CD4-positive, alpha-beta T cell treated with Interleukin-6 at 100 ng/mL for 8 hours (primary cell): ENCODE data around the gene SLC9A3.

Experiments used
- DNase-seq: peaks from one replicate; pipeline ENCODE4 v3.0.0-alpha.2; 2020; ENCODE audit warnings: mixed read lengths, low spot score

The SLC9A3 gene

DNA sequence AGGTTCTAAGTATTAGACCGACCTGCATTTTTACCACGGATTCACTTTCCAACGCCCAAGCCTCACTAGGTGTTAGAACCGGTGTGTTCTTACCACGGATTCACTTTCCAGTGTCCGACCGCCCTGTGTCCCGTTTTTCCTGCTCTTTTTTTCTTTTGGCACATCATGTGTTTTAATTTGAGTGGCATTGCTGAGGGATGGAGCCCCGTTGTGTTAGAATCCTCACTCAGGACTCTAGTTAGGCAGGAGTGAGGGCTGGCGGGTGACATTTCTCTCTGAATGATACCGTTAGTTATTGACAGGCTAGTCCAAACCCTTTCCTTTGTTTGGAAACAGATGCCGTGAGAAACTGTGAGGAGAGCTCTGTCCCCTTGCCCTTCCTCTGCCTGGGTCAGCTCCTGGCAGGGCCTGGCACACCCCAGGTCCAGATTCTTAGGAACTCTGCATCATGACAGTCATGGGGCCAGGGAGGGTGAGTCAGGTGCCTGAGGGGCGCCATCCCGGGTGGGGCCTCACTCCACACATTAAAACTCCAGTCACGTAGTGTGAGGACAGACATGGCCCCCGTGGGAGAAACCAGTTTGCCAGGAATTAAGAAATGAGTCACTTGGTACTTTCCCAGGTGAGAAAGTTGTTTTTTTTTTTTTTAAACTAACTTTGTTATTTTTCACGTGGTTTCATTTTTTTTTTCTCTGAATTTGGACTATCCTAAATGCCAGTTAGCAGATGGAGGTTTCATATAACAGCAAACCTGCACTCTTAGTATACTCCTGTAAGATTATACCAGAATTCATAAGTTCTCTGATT lies 65.5 kb downstream of the SLC9A3 start:
- peak; percentile 25 for DNase-seq

DNA sequence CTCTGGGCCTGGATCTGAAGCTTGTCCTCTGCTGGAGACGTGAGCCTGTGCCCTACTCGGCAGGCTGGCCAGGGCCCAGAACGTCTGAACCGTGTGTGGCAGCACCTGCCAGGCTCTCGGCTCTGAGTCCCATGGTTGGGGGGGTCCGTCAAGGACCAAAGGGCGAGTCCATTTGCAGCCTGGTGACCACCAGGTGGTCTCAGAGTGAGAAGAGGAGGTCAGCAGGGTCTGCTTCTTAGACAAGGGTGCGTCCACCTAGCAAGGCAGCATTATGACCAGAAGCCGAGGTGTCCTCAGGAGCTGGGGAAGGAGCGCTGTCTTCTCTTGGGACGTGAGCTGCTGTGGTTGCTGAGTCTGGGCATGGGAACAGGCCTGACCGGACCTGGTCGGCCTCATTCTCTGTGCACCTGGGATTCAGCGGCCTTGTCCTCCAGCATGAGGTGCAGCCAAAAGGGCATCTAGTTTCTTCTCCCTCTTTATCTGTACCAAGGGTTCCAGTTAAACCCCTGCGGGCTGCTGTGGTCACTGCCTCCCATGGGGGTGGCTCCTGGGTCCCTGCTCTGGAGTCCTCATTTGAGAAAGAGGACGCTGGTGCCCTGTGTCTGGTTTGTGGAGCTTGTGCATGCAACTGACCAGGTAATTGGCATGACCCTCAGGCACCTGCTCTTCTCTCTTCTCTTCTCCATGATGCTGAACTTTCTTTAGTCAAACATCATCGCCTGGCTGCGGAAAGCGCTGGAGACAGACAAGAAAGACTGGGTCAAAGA lies 66.9 kb downstream of the SLC9A3 start:
- DNase-seq = no peak

DNA sequence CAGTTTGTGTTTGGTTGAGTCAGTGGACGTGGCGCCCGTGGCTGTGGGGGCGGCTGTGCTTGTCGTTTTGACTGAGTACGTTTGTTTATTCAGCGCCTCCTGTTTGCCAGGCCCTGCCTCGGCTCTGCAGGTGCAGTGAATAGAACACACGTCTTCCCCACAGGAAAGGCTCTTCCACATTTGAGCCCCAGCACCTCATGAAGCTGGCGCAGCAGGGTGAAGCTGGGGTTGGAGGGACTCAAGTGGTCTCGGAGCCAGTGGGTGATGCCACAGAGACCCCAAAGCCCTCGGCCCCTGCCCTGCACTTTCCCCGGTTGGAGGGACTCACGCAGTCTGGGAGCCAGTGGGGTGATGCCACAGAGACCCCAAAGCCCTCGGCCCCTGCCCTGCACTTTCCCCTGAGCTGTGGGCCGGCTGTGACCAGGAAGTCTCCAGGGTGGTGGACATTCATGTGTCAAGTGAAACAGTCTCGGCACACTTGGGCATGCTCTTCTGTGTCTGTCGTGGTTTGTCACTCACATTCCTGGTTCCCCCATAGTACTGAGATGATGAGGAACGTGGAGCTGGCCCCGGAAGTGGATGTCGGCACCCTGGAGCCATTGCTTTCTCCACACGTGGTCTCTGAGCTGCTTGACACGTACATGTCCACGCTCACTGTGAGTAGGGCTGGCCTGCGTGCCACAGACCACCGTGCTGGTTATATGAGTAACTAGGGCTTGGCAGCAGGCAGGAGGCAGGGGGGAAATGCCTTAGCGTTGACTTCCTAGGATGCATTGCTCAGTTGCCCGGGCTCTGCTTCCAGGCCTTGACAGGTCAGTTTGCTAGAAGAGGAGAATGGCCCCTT lies 67.7 kb downstream of the SLC9A3 start:
- DNase-seq = no peak

DNA sequence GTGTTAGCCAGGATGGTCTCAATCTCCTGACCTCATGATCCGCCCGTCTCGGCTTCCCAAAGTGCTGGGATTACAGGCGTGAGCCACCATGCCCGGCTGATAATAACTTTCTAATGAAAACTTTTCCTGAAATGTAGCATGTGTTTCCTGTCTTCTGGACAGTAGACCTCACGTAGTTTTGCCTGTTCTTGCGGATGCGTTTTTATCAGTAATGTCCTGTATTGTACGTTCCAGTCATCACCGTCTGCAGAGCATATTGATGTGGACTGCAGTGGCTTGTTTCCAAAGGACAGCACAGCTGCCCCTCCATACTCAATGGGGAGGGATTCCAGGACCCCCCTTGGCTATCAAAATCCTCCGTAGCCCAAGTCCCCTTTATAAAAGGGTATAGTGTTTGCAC lies 68.4 kb downstream of the SLC9A3 start:
- DNase-seq = no peak

DNA sequence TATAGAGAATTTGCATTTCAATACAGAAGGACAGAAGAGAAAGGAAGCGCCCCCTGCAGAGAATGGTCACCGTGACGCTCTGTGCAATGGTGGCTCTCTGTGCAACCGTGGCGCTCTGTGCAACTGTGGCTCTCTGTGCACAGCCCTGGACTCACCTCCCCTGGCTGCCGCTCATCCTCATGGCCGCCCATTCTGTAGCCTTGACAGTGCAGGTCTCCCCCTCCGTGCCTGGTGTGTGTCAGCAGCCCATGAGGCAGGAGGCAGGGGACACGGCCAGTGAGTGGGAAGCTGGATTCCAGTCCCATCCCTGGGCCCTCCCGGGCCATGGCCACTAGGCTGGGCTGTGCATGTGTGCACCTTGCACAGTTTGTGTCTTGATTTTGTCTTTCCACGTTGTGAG lies 69.3 kb downstream of the SLC9A3 start:
- DNase-seq = no peak

DNA sequence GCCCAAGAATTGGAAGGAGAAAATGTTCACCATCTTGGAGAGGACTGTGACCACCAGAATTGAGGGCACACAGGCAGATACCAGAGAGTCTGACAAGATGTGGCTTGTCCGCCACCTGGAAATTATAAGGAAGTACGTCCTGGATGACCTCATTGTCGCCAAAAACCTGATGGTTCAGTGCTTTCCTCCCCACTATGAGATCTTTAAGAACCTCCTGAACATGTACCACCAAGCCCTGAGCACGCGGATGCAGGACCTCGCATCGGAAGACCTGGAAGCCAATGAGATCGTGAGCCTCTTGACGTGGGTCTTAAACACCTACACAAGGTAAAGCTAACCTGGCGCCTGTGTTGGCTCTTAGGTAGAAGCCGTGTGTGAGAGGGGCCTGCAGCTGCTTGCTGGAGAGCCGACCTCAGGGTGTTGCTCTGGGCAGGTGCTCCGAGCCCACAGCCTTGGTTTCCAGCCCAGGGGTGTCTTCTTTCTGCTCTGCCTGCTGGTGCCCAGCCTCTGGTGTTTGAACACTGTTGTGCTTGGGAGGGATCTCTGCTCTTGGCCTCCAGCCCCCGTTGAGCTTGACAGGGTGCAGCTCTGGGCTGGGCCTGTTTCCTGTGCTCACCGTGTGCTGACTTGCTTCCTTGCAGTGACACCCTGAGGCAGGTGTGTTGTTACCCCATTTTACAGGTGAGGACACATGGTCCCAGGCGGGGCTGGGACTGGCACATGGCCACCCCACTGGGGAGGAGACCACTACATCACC lies 70.3 kb downstream of the SLC9A3 start:
- DNase-seq = no peak

DNA sequence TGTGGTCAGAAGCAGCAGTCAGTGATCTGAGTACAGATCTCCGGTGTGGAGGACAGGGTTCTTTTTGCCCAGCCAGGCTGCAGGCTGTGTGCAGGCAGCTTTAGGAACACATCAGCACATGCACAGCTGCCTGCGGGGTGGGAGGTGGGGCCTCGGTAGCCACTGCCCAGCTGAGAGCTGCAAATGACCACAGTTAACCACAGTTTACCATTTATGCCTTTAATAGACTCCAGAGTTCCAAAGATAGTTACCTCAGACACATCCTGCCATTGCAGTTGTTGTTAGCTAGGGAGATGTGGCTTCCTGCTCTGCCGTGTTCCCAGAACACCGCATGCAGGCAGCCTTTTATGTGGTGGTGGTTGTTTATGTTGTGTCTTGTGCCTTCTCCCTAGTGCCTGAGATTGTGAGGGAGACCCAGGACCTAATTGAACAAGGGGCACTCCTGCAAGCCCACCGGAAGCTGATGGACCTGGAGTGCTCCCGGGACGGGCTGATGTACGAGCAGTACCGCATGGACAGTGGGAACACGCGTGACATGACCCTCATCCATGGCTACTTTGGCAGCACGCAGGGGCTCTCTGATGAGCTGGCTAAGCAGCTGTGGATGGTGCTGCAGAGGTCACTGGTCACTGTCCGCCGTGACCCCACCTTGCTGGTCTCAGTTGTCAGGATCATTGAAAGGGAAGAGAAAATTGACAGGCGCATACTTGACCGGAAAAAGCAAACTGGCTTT lies 71.1 kb downstream of the SLC9A3 start:
- DNase-seq = no peak

DNA sequence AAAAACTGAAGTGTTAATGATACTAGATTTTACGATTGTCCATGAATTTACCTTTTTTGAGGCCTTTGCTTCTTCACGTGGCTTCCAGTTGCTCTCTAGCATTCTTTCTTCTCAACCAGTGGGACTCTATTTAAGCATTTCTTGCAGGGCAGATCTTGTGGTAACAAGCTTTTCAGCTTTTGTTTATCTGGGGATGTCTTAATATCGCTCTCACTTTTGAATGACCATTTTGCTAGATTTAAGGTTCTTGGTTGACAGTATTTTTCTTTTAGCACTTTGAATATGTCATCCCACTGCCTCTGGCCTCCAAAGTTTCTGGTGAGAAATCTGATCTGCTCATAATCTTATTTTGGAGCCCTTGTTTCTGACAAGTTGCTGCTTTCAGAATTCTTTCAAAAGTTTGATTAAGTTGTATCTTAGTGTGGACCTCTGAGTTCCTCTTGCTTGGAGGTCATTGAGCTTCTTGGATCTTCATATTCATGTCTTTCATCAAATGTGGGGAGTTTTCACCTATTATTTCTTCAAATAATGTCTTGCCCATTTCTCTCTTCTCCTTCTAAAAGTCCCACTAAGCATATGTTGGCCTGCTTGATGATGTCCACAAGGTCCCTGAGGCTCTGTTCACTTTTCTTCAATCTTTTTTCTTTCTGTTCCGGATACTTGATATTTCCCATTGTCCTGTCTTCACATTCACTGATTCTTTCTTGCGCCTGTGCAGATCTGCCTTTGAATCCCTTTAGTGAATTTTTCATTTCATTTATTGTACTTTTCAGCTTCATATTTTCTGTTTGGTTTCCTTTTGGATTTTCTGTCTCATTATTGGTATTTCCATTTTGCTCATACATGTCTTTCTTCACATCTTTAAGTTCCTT lies 72.4 kb downstream of the SLC9A3 start:
- no peak for DNase-seq

DNA sequence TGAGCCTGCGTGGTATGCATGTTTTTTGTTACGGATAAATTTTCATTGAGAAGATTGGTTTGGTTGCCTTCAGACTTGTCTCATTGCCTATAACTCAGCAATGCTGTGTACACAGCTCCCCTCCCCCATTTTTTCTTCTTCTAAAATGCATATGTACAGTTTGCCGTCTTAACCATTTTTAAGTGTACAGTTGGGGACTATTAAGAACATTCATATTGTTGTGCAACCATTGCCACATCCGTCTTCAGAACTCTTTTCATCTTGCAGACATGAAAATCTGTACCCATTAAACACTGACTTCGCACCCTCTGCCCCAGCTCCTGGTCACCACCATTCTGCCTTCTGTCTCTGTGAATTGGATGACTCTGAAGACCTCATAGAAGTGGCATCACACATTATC lies 75.1 kb downstream of the SLC9A3 start:
- DNase-seq = no peak

DNA sequence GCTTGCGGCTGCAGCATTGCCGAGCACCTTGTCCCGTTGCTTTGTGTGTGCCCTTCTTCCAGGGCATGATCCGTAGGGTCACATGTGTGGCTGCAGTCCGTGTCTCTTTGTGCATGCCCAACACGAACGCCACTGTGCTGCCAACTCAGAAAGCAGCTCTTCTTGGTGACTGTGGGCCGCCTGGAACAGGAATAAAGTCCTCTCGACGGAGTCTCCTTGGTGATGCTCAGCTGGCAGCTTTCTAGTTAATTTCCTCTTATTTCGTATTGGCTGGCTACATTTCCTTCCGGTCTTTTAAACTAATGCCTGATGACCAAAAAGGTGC lies 75.5 kb downstream of the SLC9A3 start:
- no peak for DNase-seq

DNA sequence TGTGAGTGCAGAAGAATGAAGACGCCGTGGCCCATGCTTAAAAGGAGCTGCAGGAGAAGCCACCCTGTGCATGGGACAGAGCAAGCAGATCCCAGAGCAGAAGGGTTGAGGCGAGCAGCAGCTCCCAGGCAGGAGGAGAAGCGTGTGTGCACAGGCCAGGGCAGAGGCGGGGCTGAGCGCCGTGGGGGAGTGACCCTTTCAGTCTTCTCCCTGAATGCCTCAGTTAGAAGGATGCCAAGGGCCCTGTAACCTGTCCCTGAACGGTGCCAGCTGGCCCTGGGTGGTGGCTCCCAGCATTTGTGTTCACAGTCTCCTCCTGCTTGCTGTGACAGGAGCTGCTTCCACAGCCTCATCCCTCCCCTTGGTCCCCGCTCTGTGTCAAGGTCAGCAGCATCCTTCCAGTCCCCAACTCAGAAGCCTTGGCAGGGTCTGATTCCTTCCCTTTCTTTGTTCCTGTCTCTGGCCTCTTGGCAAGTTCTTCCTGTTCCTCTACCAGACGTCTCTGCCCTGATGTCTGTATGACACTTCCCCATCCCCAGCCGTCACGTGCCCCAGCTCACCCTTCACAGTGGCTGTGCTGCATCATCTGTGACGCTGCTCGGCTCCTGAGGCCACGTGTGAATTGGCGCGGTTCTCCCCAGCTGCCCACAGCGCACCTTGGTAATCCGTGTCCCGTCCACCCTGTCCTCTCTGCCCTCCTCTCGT lies 76.0 kb downstream of the SLC9A3 start:
- DNase-seq = no peak

DNA sequence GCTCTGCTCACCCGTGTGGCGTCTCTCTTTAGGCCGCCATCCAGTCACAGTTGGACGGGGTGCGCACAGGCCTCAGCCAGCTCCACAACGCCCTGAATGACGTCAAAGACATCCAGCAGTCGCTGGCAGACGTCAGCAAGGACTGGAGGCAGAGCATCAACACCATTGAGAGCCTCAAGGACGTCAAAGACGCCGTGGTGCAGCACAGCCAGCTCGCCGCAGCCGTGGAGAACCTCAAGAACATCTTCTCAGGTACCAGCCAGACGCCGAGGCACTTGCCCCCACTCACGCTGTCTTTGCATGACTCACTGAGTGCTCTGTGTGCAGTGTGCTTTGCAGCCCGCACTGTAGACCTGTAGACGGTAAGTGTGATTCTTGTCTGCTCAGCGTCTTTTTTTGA lies 76.7 kb downstream of the SLC9A3 start:
- no peak for DNase-seq

DNA sequence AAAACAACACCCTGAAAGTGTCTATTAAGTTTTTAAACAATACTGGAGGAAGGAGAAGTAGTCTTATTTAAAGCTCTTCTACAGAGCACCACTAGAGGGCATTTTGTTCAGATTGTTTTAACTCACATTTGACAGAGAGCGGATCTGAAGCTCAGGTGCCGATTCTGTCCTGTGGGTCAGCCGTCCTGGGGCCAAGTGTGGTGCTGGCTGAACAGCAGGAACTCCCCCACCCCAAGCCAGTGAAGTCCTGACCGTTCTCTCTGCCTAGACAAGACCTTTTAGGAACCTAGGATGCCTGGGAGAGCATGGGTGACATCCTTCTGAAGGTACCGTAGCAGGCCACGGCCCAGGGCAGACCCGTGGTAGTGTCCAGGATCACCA lies 77.4 kb downstream of the SLC9A3 start:
- DNase-seq = peak; percentile 36

DNA sequence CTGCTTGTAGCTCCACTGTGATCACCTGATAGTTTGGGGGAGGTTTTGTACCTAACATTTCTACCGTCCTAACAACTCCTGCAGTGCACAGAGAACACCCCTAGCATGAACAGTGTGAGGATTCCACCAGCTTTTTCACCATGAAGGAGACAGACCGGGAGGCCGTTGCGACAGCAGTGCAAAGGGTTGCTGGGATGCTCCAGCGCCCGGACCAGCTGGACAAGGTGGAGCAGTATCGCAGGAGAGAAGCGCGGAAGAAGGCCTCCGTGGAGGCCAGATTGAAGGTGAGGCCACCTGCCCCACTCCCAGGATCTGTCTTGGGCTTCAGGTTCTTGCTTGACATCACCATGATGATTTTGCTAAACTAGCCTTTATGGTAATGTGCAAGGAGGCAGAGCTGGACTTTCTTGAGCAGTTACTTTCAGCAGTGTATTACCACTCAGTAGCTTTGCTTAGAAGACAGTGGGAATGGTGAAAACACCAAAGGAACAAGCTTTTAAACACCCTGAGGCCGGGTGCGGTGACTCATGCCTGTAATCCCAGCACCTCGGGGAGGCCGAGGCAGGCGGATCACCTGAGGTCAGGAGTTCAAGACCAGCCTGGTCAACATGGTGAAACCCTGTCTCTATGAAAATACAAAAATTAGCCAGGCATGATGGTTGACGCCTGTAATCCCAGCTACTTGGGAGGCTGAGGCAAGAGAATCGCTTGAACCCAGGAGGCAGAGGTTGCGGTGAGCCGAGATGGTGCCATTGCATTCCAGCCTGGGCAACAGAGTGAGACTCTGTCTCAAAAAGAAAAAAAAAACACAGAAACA lies 78.0 kb downstream of the SLC9A3 start:
- DNase-seq = no peak

DNA sequence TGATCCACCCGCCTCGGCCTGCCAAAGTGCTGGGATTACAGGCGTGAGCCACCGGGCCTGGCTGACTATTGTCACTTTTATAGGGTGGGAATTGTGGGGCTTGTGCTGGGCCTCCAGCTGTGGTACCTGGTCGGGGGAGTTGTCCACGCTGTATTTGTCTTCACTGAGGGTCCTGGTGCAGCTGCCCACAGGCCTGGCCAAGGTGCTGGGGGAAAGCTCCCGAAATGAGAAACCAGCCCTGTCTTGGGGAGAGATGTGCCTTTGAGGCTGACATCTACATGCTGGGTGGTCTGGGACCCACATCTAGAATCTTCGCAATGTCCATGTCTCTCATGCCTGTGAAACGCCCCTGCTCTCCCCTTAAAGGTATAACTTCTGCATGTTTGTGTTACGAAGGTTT lies 78.7 kb downstream of the SLC9A3 start:
- no peak for DNase-seq

DNA sequence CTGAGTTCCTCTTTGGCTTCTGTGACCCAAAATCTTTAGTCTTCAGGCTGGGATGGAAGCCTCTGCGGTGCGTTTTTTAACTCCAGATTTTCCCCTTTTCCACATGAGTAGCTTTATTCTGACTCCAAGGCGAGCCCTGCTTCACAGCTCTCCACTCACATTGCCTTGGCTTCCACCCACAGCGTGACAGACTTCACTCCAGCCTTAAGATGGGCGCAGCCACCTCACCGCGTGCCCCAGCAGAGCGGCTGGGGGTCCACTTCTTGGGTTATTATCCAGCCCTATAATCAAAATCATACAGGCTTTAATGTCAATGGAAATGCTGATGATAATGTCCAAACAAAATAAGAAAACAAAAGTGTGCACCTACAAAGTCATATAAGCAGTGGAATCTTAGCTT lies 80.0 kb downstream of the SLC9A3 start:
- DNase-seq = no peak

DNA sequence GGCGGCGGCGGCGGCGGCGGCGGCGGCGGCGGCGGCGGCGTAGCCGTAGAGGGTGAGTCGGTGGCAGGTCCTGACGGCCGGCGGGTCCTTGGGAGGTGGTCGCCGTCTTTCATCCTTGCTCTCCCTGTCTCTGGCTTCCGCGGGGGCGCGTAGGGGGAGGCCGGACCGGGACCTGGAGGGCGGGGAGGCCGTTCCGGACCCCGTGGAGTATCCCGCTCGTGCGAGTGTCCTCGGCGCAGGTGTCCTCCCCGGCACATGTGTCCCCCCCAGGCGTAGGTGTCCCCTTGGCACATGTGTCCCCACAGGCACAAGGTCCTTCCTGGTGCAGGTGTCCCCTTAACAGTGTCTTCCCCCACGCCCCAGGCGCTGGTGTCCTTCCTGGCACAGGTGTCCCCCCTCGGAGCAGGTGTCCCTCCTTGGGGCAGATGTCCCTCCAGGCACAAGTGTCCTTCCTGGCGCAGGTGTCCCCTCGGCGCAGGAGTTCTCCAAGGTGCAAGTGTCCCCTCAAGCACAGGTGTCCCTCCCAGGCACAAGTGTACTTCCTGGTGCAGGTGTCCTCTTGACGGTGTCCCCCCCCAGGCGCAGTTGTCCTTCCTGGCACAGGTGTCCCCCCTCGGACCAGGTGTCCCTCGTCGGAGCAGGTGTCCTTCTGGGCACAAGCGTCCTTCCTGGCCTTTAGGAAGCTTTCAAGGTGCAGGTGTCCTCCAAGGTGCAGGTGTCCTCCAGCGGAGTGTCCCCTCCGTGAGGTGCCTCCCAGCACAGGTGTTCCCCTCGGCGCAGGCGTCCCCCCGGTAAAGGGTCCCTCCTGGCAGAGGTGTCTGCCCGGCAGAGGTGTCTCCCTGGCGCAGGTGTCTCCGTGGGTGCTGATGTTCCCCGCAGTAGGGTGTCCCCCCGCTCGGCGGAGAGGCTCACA lies 80.8 kb downstream of the SLC9A3 start:
- no peak for DNase-seq
